Esophagus muscularis mucosa (tissue), 4 donors: ENCODE data around the gene HS6ST2.

ENCODE experiments used
- EP300 ChIP-seq: sonication (generic); formaldehyde crosslinking; IDR thresholded peaks from one replicate; pipeline ENCODE4 v1.6.1; 2017; ENCODE audit warnings: antibody characterized with exemption
- POLR2A ChIP-seq: fragments of 450-650 bp; IDR thresholded peaks from one replicate; pipeline ENCODE4 v1.6.1; 2017; ENCODE audit warnings: antibody characterized with exemption, moderate library complexity, mild to moderate bottlenecking, low read depth
- POLR2AphosphoS5 ChIP-seq, 2 donors: sonication (generic); formaldehyde crosslinking; IDR thresholded peaks; one replicate each; pipeline ENCODE4 v1.6.1; 2017; ENCODE audit warnings: antibody characterized with exemption in 2 of 2
- TF ChIP-seq, protein P1 (sequence below), 3 experiments: fragments of 200-600 bp in 2 of 3; fragments of 450-650 bp in 1 of 3; sonication (generic) in 2 of 3; IDR thresholded peaks; one replicate each; pipeline ENCODE4 v1.5.1; 2017 to 2019; ENCODE audit warnings: antibody characterized with exemption in 3 of 3, mild to moderate bottlenecking in 2 of 3, moderate library complexity in 1 of 3

DNA sequence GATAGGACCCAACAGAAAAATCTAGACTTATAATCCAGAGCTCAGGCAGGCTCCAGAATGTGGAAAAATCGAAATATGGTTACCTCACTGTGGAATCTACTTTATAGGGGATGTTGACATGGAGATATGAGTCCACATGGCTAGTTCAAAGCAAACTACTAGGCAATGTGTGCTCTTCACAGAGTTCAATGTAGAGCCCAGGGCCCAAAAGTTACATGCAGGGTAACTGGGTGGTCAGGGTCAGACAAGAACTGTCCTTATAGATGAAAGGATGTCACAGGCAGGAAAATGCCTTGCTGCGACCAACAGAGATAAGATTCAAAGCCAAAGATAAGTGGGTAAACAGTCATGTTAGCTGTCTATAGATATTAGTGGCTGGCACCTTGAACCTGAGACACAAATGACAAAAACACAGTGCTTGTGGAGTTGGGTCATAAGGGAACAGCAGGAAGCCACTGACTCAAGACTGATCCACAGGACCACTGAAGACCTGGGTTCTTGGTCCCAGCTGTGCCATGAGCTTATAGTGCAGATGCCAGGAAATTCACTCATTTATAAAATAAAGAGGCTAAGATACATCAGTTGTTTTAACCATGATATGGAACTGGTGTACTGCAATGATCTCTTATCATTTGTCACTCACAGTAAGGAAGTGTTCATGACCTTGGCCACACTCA, 367.9 kb downstream of the HS6ST2 start:
- TF ChIP-seq, protein P1, sequence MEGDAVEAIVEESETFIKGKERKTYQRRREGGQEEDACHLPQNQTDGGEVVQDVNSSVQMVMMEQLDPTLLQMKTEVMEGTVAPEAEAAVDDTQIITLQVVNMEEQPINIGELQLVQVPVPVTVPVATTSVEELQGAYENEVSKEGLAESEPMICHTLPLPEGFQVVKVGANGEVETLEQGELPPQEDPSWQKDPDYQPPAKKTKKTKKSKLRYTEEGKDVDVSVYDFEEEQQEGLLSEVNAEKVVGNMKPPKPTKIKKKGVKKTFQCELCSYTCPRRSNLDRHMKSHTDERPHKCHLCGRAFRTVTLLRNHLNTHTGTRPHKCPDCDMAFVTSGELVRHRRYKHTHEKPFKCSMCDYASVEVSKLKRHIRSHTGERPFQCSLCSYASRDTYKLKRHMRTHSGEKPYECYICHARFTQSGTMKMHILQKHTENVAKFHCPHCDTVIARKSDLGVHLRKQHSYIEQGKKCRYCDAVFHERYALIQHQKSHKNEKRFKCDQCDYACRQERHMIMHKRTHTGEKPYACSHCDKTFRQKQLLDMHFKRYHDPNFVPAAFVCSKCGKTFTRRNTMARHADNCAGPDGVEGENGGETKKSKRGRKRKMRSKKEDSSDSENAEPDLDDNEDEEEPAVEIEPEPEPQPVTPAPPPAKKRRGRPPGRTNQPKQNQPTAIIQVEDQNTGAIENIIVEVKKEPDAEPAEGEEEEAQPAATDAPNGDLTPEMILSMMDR (IDR thresholded peaks at IDR 0.05) = no peak
- TF ChIP-seq POLR2A (no peak), EP300 (no peak), POLR2AphosphoS5 (IDR thresholded peaks at IDR 0.05) (no peak)
